Ovary (tissue), 3 donors: Measurements from ENCODE around the gene GUCY1A1.

Experiments
- EP300 ChIP-seq: sonication (generic); formaldehyde crosslinking; IDR thresholded peaks from one replicate; pipeline ENCODE4 v1.6.1; 2017; ENCODE audit warnings: antibody characterized with exemption
- POLR2A ChIP-seq: fragments of 450-650 bp; IDR thresholded peaks from one replicate; pipeline ENCODE4 v1.6.1; 2017; ENCODE audit warnings: antibody characterized with exemption, mild to moderate bottlenecking, moderate library complexity
- TF ChIP-seq, protein P1 (sequence below), 3 donors: fragments of 450-650 bp in 2 of 3; fragments of 200-600 bp in 1 of 3; IDR thresholded peaks; one replicate each; pipeline versions ENCODE4 v1.5.1 to v1.8.0; 2016 to 2022; ENCODE audit warnings: antibody characterized with exemption in 3 of 3, mild to moderate bottlenecking in 1 of 3
- donor health status: DM: no; HTN: no; CAD: no.

DNA sequence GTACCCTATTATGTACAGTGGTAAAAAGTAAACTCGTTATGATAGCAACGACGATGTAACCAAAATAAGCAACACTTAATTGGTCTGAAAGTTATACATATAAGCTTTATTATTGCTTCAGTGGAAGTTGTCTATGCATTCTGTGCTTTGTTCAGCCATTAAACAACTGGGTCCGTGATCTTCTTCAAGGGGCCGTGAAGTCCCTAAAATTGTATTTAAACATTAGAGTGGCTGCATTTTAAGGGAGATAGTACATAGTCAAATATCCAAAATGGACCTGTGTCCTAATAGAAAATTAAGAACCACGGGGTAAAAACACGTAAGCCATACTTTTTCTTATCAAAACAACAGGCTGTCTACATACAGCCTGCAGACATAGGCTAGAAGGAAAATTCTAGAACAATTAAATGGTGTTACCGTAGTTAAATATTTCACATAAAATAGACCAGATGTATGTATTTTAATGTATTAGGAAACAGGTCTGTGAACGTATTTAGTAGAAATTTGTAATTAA, 2.1 kb downstream of the GUCY1A1 start:
- TF ChIP-seq, protein P1, sequence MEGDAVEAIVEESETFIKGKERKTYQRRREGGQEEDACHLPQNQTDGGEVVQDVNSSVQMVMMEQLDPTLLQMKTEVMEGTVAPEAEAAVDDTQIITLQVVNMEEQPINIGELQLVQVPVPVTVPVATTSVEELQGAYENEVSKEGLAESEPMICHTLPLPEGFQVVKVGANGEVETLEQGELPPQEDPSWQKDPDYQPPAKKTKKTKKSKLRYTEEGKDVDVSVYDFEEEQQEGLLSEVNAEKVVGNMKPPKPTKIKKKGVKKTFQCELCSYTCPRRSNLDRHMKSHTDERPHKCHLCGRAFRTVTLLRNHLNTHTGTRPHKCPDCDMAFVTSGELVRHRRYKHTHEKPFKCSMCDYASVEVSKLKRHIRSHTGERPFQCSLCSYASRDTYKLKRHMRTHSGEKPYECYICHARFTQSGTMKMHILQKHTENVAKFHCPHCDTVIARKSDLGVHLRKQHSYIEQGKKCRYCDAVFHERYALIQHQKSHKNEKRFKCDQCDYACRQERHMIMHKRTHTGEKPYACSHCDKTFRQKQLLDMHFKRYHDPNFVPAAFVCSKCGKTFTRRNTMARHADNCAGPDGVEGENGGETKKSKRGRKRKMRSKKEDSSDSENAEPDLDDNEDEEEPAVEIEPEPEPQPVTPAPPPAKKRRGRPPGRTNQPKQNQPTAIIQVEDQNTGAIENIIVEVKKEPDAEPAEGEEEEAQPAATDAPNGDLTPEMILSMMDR (IDR thresholded peaks at IDR 0.05): no peak
- no peak for TF ChIP-seq POLR2A
- TF ChIP-seq EP300: no peak
